Neural progenitor cell (in vitro differentiated cells): ENCODE data around the gene FOXD2.

ENCODE experiments used
- EZH2 ChIP-seq: fragments of 200-600 bp; sonication (generic); IDR thresholded peaks from 2 replicates; pipeline ENCODE4 v1.6.1; 2017; ENCODE audit warnings: antibody characterized with exemption, mild to moderate bottlenecking, moderate library complexity
- TF ChIP-seq, protein P1 (sequence below): fragments of 200-600 bp; sonication (generic); IDR thresholded peaks from 2 replicates; pipeline ENCODE4 v1.5.1; 2017; ENCODE audit warnings: antibody characterized with exemption, mild to moderate bottlenecking

DNA sequence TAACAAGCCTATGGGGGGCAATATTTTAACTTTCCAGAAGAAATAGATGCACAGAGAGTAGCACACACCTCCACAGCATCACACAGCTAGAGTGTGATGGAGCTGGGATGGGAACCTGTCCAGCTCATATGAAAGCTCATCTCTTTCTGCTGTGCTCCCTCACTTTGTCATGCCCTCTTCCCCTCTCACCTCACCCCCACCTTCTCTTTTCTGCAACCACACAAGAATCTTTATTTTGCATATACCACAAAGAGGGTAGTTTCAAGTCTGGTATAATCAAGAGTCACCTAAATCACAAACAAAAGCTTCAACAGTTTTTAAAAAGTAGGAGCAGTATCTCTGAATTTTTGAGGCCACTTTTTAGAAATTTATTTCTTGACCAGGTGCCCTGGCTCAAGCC is 22.6 kb downstream of the FOXD2 start:
- TF ChIP-seq, protein P1, sequence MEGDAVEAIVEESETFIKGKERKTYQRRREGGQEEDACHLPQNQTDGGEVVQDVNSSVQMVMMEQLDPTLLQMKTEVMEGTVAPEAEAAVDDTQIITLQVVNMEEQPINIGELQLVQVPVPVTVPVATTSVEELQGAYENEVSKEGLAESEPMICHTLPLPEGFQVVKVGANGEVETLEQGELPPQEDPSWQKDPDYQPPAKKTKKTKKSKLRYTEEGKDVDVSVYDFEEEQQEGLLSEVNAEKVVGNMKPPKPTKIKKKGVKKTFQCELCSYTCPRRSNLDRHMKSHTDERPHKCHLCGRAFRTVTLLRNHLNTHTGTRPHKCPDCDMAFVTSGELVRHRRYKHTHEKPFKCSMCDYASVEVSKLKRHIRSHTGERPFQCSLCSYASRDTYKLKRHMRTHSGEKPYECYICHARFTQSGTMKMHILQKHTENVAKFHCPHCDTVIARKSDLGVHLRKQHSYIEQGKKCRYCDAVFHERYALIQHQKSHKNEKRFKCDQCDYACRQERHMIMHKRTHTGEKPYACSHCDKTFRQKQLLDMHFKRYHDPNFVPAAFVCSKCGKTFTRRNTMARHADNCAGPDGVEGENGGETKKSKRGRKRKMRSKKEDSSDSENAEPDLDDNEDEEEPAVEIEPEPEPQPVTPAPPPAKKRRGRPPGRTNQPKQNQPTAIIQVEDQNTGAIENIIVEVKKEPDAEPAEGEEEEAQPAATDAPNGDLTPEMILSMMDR, result no peak
- no peak for TF ChIP-seq EZH2
